GM12892 (cell line): ENCODE measurements around the gene SUPT20H.

ENCODE experiments used
- POLR2A ChIP-seq: IDR thresholded peaks from 2 replicates; pipeline ENCODE4 v1.6.1; 2011; ENCODE audit warnings: low read depth, low read length, control low read depth
- POLR2AphosphoS5 ChIP-seq: IDR thresholded peaks from 2 replicates; pipeline ENCODE4 v1.6.1; 2011; ENCODE audit warnings: low read depth, low read length, control low read depth
- TAF1 ChIP-seq: IDR thresholded peaks from 2 replicates; pipeline ENCODE4 v1.6.1; 2011; ENCODE audit warnings: low read depth, mild to moderate bottlenecking, control low read depth, low read length, borderline replicate concordance

GRCh38 chr13:36965767-36966166 lies 93.7 kb downstream of the SUPT20H start:
- TF ChIP-seq POLR2AphosphoS5 = no peak
- no peak for TF ChIP-seq POLR2A
- TF ChIP-seq TAF1 = no peak
